NT2/D1 (cell line): ENCODE results near the gene INSRR.
A peak's percentile ranks its signal among the peaks of the same experiment; 100 is the strongest.

Experiments
- DNase-seq: peaks from one replicate; pipeline ENCODE4 v3.0.0-alpha.2; 2011; ENCODE audit warnings: low read depth, low spot score
- H3K27me3 ChIP-seq: 2 replicates; pipeline ENCODE4 v1.6.0; 2011; ENCODE audit warnings: mild to moderate bottlenecking; ENCODE audit not compliant: insufficient read length, insufficient read depth
- H3K36me3 ChIP-seq: 2 replicates; pipeline ENCODE4 v1.6.1; 2011; ENCODE audit warnings: mild to moderate bottlenecking, low read length, mixed read lengths; ENCODE audit not compliant: insufficient read depth, insufficient read length
- H3K4me1 ChIP-seq: 2 replicates; pipeline ENCODE4 v1.5.1; 2011; ENCODE audit not compliant: insufficient read depth, insufficient read length
- H3K4me3 ChIP-seq: 2 replicates; pipeline ENCODE4 v1.5.1; 2011; ENCODE audit warnings: low read depth; ENCODE audit not compliant: insufficient read length
- H3K9ac ChIP-seq: 2 replicates; pipeline ENCODE4 v1.6.0; 2011; ENCODE audit warnings: low read depth; ENCODE audit not compliant: insufficient read length
- H3K9me3 ChIP-seq: 2 replicates; pipeline ENCODE4 v1.5.1; 2011; ENCODE audit warnings: mild to moderate bottlenecking, low read length; ENCODE audit not compliant: insufficient read depth
- SUZ12 ChIP-seq: IDR thresholded peaks from 2 replicates; pipeline ENCODE4 v1.6.1; 2011; ENCODE audit not compliant: insufficient read length, insufficient read depth; ENCODE audit errors: extremely low read depth
- YY1 ChIP-seq: IDR thresholded peaks from 2 replicates; pipeline ENCODE4 v1.6.1; 2011; ENCODE audit not compliant: insufficient read length, insufficient read depth
- ZNF274 ChIP-seq: IDR thresholded peaks from 2 replicates; pipeline ENCODE4 v1.6.1; 2011; ENCODE audit warnings: mild to moderate bottlenecking, low read depth, low read length

Gene INSRR

DNA sequence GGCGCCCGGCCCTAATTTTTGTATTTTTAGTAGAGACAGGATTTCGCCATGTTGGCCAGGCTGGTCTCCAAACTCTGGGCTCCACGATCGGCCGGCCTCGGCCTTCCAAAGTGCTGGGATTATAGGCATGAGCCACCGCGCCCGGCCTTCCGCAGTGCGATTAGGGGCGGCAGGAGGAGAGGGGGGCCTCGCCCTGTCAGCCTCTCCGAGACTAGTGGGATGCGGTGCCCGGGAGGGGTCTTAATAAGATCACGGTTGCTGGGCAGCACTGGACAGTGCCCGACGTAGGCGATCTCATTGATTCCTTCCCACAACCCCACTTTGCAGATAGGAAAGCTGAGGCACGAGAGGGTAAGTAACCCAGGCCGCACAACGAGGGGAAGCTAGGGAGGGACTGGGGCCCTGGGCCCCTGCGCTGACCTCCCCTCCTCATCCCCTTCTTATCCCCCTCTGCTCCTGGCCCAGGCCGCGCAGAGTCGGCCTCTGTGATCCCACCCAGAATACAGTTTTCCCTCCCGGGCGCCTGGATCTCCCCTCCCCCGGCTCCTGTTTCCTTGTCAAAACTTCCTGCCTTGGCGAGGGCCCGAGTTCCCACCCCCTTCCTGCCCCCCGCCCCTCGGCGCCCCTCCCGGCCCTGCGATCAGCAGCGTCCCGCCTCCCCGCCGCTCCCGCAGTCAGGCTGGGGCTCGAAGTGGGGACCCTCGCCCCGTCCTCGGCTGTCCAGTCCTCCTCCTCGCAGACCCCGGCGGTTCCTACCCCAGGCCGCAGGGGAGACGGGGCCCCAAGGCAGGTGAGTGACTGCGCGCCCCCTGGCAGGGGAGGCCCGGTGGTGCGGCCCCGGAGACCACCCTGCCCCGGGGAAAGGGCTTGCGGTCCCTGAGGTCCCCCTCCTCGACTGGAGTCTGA lies 34.4 kb upstream of the INSRR start, which contains the start of gene PEAR1:
Gene PEAR1, plus strand, starts transcription at position 671 of the 906 bp plus-strand sequence. CDS start 10,209 bp downstream, outside the sequence.
- Histone ChIP-seq H3K9ac (peak within 1 kb of the TSS; percentile 66), H3K36me3 (no peaks in the 10 kb centered on the region), H3K27me3 (peaks cover 20% of the 10 kb centered on the region), H3K9me3 (no peaks in the 10 kb centered on the region), H3K4me1 (peaks cover 37% of the 10 kb centered on the region), H3K4me3 (peak within 1 kb of the TSS; percentile 35)
- TF ChIP-seq ZNF274 (no peak), YY1 (no peak), SUZ12 (no peak)
- no peak for DNase-seq

DNA sequence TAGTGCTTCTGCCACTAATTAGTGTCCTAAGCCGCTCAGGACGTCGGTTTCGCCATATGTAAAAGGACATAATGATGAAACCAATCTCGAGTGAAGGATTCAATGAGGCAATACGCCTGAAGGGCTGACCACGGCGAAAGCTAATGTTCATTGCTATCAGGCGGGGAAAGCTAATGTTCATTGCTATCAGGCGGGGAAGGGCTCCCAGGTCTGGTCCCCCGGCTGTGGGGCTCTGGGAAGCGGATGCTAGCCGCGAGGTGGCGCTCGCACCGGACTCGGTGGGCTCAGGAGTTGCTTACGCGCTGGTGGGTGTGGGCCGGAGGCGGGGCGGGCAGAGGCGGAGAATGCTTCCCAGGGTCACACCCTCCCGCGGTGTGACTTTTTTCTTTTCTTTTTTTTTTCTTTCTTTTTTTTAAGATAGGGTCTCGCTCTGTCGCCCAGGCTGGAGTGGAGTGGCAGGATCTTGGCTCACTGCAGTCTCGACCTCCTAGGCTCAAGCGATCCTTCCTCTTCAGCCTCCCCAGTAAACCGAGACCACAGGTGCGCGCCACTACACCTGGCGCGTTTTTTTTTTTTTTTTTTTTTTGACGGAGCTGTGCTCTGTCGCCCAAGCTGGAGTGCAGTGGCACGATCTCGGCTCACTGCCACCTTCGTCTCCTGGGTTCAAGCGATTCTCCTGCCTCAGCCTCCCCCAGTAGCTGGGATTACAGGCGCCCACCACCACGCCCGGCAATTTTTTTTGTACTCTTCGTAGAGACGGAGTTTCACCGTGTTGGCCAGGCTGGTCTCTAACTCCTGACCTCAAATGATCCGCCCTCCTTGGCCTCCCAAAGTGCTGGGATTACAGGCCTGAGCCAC lies 33.5 kb upstream of the INSRR start:
- Histone ChIP-seq H3K36me3 (no peaks in the 10 kb centered on the region), H3K9me3 (no peaks in the 10 kb centered on the region), H3K27me3 (peaks cover 20% of the 10 kb centered on the region), H3K9ac (peak overlapping the region; percentile 66), H3K4me1 (peaks cover 38% of the 10 kb centered on the region), H3K4me3 (no peak overlapping the region)
- TF ChIP-seq SUZ12: no peak
- no peak for TF ChIP-seq YY1
- no peak for TF ChIP-seq ZNF274
- peak; percentile 95 for DNase-seq

DNA sequence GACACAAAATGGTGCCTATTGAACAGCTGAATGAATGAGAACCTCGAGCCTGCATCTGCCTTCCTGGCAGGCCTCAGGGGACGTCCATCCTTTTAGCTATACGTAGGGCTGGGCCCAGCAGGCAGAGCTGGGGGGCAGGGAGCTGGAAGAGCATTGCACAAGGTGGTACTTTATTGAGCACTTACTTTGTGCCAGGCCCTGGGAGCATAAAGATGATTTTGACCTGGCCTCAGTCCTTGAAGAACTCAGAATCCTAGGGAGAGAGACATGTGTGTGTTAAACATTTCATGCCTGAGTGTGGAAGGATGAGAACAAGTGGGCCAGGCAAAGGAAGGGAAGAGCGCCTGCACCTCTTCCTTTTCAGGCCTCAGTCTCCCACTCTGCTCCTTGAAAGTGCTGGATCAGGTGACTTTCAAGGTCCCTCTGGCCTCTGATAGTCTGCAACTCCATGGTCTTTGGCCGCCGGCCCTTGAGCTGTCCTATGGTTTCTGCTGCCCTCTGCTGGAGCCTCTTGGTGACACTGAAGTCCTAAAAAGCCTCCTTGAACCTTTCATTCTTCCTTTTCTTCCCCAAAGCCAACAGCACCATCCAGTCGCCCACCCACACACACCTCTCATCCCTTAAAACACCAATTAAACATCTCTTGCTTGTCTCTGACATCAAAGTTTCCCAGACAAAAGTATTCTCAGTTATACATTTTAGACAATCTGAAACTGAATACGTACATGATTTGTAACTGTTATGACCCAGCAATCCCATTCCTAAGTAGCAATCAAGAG lies 31.1 kb upstream of the INSRR start:
- H3K4me1 ChIP-seq: peaks cover 43% of the 10 kb centered on the region
- peak; percentile 97 for DNase-seq
- peaks cover 20% of the 10 kb centered on the region for H3K27me3 ChIP-seq
- no peaks in the 10 kb centered on the region for H3K9me3 ChIP-seq
- H3K4me3 ChIP-seq: no peak overlapping the region
- TF ChIP-seq YY1 (no peak), ZNF274 (no peak), SUZ12 (no peak)
- H3K9ac ChIP-seq: no peak overlapping the region
- no peaks in the 10 kb centered on the region for H3K36me3 ChIP-seq

DNA sequence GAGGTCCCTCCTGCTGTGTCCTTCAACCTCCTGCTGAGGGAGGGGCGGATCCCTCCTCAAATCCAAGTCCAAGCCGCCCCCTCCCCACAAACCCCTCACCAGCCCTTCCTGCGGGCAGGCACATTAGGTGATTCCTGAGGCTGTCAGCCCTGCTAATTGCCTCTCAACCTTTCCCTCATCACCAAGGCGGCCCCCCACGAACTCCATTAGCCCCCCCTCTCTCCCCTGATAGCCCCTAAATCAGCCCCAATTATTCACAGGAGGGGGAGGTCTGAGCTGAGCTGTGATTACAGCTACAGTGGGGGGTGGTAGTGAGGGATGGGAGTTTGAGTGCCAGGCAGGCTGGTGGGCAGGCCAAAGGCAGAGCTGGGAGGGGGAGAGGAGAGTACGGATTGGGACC lies 28.8 kb upstream of the INSRR start:
- TF ChIP-seq YY1 (no peak), ZNF274 (no peak), SUZ12 (no peak)
- H3K36me3 ChIP-seq: no peaks in the 10 kb centered on the region
- H3K9ac ChIP-seq: peak overlapping the region; percentile 53
- no peaks in the 10 kb centered on the region for H3K9me3 ChIP-seq
- H3K4me3 ChIP-seq: no peak overlapping the region
- DNase-seq: no peak
- H3K4me1 ChIP-seq: peaks cover 42% of the 10 kb centered on the region
- H3K27me3 ChIP-seq: peaks cover 12% of the 10 kb centered on the region

DNA sequence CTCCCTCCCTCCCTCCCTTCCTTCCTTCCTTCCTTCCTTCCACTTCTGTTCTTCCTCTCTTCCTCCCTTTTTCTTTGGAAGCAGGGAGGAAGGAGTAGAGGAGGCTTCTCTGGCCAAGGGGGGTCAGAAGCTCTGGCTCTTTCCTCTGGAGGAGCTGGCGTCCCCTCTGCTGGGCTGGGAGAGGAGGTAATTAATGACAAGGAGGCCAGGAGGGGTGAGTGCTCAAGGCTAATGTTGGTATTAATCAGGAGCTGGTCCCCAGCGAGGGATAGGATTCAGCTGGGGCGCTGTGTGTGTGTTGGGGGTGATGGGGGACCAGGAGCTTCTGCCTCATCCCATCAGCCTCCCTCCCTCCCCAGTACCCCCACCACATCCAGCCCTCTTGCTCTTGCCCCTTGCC lies 28.4 kb upstream of the INSRR start:
- H3K9me3 ChIP-seq: no peaks in the 10 kb centered on the region
- H3K27me3 ChIP-seq: peaks cover 12% of the 10 kb centered on the region
- H3K36me3 ChIP-seq: no peaks in the 10 kb centered on the region
- no peak overlapping the region for H3K9ac ChIP-seq
- peaks cover 45% of the 10 kb centered on the region for H3K4me1 ChIP-seq
- TF ChIP-seq SUZ12 (no peak), ZNF274 (no peak), YY1 (no peak)
- no peak for DNase-seq
- H3K4me3 ChIP-seq: peak overlapping the region; percentile 8

DNA sequence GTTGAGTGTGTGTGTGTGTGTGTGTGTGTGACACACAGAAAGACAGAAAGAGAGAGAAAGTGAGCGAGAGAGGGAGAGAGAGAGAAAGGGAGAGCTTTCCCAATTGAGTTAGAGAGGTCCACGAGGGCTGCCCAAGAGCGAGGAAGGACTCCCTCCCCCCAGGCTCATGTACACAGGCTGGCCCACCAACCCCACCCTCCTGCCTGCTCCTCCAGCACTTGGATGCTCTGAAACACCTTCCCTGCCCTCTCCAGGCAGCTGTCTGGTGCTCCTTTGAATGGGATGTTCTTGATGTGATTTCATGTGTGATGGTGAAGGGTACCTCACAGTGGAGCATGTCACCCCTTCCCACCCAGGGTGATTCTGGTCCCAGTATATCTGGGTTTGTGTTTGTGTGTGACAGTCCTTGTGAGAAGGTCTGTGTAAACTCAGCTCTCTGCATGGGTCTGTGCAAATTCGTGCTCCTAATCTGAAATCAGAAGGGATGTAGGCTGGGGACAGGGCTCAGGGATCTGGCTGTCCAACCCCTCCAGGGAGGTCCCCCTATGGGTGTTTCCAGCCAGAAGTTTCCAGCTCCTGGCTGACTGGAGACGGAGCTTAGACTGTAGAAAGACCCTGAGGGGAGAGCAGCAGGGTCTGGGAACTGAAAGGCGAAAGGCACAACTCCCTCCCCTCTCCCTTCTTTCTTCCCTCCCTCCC lies 27.8 kb upstream of the INSRR start:
- DNase-seq: no peak
- Histone ChIP-seq H3K4me3 (no peak overlapping the region), H3K36me3 (no peaks in the 10 kb centered on the region), H3K4me1 (peaks cover 49% of the 10 kb centered on the region), H3K27me3 (peaks cover 8% of the 10 kb centered on the region), H3K9me3 (no peaks in the 10 kb centered on the region), H3K9ac (no peak overlapping the region)
- TF ChIP-seq ZNF274: no peak
- TF ChIP-seq SUZ12: no peak
- TF ChIP-seq YY1: no peak
